GM15510 (cell line): ENCODE measurements around the gene PCCA.

Experiments
- POLR2A ChIP-seq: IDR thresholded peaks from 3 replicates; pipeline ENCODE4 v1.6.1; 2011; ENCODE audit warnings: borderline replicate concordance; ENCODE audit not compliant: insufficient read length; ENCODE audit errors: extremely low read depth

Gene PCCA

DNA sequence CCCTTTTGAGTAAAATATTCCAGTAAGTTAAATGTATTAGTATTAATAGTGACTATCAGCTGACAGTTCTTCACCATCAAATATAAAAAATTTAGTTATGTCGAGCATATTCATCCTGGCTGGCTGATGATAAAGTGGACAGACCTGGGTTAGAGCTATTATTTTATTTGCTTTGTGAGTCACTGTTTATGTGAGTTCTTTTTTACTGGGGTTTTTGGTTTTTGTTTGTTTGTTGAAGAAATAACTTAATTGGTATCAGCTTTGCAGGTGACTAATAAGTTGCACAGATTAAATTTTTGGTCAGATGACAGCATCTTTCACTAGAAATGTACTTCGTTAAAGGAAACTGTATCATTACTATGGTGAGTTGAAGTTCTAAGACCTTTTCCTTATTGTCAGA is 275.0 kb downstream of the PCCA start:
- no peak for TF ChIP-seq POLR2A

GRCh38 chr13:100364591-100364990 is 275.7 kb downstream of the PCCA start:
- no peak for TF ChIP-seq POLR2A

- TF ChIP-seq POLR2A = no peak
These were observed 276.8 kb downstream of the PCCA start for GRCh38 chr13:100365680-100366079.

DNA sequence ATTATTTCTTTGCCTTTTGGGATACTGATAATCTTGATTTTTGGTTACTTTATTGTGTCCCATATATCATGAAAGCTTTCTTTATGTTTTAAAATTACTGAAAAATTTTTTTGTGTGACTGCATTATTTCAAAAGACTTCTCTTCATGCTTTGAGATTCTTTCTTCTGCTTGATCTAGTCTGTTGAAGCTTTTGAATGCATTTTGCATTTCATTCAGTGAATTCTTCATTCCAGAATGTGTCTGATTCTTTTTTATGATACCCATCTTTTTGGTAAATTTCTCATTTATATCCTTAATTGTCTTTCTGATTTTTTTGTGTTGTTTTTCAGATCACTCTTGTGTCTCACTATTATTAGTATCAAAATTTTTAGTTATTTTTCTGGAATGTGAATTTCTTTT is 289.6 kb downstream of the PCCA start:
- no peak for TF ChIP-seq POLR2A

DNA sequence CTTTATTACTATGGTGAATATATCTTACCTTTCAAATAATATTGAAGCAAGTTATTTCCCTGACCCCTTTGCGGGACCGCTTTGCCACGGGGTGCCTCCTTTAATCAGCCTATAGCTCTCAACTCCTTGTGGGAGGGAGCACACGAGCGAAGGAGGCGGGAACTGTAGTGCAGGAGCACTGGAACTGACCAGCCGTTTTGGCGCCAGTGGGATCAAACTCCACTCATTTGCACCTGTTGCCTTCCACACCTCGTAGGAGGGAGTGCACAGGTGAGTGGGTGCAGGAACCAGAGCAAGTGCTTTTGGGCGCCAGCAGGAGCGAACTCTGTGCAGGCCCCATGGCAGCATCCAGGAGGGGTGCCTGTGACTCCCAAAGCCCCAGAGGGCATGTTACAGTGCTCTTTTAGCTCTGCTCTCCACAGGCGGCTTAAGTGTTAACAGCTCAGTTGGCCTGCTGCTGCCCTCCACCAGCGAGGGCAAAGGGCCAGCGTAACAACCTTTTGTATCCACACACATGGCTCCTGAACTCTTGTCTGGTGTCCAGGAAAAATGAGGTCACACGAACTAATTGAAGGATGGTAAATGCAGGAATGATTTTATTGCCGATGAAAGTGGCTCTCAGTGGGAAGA is 292.8 kb downstream of the PCCA start:
- TF ChIP-seq POLR2A = no peak

DNA sequence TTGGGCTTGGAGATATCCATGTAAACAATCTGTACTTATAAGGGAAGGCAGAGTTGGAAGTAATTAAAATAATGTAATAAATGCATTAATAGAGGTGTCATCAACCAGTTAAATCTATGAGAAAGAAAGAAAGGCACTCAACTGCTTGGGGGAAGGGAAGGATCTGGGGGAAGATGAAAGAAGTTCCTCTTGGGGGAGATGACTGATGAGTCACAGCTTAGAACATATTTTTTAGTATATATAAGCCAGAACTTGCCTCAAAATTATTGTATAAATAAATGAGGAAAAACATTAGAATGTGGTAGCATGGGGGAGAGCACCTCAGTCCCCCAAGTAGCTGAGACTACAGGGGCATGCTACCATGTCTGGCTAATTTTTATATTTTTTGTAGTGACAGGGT is 293.9 kb downstream of the PCCA start:
- no peak for TF ChIP-seq POLR2A

GRCh38 chr13:100387416-100387815 is 298.5 kb downstream of the PCCA start:
- no peak for TF ChIP-seq POLR2A

DNA sequence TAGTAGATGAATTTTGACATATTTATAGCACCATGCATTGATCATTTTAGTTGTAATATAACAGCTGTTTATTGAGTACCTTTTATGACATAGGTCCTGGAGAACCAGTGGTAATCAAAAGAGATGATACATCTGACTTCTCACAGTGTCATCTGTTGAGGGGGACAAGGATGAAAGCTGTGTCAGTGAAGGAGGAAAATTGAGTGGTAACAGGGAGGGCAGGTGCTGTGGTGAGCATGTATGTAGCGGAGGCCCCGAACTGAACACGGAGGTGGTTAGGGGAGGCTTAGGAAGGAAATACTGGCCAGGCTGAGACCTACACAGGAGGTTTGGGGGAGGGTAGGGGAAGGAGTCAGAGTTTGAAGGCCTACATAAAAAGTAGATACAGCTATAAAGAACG is 300.0 kb downstream of the PCCA start:
- no peak for TF ChIP-seq POLR2A

GRCh38 chr13:100389617-100390016 is 300.7 kb downstream of the PCCA start:
- TF ChIP-seq POLR2A = no peak

- no peak for TF ChIP-seq POLR2A
These were observed 304.1 kb downstream of the PCCA start for GRCh38 chr13:100392709-100393630.

GRCh38 chr13:100394005-100394695 is 305.3 kb downstream of the PCCA start:
- TF ChIP-seq POLR2A = no peak

DNA sequence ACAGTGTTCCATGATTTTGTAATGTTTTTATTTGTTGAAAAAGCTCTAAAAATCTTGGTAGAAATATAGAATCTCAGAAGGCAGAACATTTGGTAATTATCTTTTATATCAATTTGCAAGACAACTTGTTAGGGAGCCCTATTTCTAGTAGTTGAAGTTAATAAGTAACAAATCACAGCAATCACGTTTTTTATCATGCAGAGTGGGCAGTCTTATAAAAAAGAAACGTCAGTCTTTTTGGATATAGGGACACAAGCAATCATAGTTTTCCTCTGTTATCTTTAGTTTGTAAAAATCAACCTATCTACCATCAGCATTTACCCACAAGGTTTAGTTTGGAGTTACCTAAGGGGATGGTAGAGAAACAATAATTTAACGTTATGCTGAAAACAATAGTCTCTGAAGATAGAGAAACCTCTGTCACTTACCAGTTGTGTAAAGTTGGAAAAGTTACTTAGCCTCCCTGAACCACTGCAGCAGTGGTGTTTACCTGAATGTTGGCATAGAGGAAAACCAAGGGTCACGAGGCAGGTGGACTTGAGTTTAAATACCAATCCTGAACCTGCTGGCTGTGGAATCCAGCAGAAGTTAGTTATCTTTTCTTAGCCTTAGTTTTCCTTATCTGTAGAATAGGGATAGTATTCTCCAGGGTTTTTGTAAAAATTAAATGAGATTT is 306.9 kb downstream of the PCCA start:
- no peak for TF ChIP-seq POLR2A

GRCh38 chr13:100396776-100397175 is 307.9 kb downstream of the PCCA start:
- TF ChIP-seq POLR2A = no peak

DNA sequence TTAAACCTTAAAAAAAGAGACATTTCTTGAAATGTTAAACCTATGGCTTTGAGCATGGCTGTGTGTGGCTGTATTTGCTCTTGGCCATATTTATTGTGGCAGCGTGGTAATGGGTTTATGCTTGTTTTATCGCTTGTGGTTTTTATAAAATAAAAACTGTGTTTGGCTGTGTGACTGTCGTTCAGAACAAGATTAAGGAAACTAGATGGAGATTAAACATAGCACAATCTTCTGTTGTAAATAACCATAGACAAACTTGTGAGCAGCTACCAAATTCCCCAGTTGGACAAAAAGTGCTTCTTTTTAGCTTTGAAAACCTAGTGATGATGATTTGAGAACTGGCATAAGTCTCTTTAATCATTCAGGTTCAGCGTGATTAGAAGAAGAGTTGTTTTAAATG is 308.7 kb downstream of the PCCA start:
- TF ChIP-seq POLR2A = no peak

DNA sequence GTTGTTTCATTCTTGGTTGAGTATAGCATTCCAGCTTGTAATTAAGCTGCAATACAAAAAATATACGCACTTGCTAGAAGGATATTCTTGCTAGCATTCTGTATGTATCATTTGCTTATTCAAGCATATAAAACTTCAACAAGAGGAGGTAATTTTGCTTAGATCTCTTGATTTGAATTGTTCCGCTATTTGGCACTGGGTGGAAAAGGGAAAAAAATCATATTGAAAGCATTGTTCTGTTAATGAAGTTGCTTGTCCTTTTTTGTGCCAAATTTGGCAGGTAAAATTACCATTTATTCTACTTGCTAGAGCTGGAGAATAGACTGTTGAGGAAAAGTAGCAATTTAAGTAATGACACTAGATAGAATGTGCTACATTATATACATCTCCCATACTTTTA is 309.5 kb downstream of the PCCA start:
- TF ChIP-seq POLR2A = no peak
